SK-N-SH (cell line): Measurements from ENCODE around the gene KLK11. TPM values are rescaled to one million over a fixed set of nuclear protein-coding genes. Genes with fewer than 3 reads are reported as not detected.

Experiments
- CTCF ChIA-PET: fragments of 300-600, 350-600 bp; formaldehyde crosslinking; extraction: SDS; loops from one replicate; lab custom pipeline; 2021; lab: Yijun Ruan, JAX
- POLR2A ChIA-PET: fragments of 350-600 bp; sonication (Branson Sonifier 250); formaldehyde crosslinking; extraction: SDS; loops from one replicate; lab custom pipeline; 2020; ENCODE audit warnings: antibody characterized with exemption, inconsistent platforms; lab: Yijun Ruan, JAX
- DNase-seq: peaks from one replicate; pipeline ENCODE4 v3.0.0; 2012
- H2AFZ ChIP-seq: fragments of 200-600 bp; sonication (generic); 2 replicates; pipeline ENCODE4 v1.8.1; 2016; ENCODE audit warnings: antibody characterized with exemption, mild to moderate bottlenecking, low read depth
- H3F3A ChIP-seq: fragments of 200-600 bp; sonication (generic); replicated peaks from 2 replicates; pipeline ENCODE3; 2016; ENCODE audit warnings: antibody characterized with exemption, mild to moderate bottlenecking; ENCODE audit not compliant: insufficient read depth
- H3K27ac ChIP-seq, 2 experiments: fragments of 200-500 bp in 1 of 2; fragments of 200-600 bp in 1 of 2; sonication (Bioruptor generic) in 1 of 2; sonication (generic), shearing (Covaris generic) in 1 of 2; 2 replicates each; pipeline versions ENCODE4 v1.5.1 to v1.6.1; 2014 to 2016; ENCODE audit warnings: low read depth in 2 of 2, inconsistent platforms in 1 of 2, low read length in 1 of 2, mild to moderate bottlenecking in 1 of 2, mixed read lengths in 1 of 2
- H3K27me3 ChIP-seq: fragments of 200-600 bp; sonication (generic), shearing (Covaris generic); 2 replicates; pipeline ENCODE4 v1.6.1; 2016; ENCODE audit warnings: mixed run types; ENCODE audit not compliant: insufficient read depth
- H3K36me3 ChIP-seq, 2 experiments: fragments of 200-500 bp in 1 of 2; fragments of 200-600 bp in 1 of 2; sonication (Bioruptor generic) in 1 of 2; sonication (generic) in 1 of 2; replicated peaks in 1 of 2; 2 replicates each; pipeline versions ENCODE3 to v1.5.1; 2014 to 2016; ENCODE audit warnings: low read length in 1 of 2, mild to moderate bottlenecking in 1 of 2; ENCODE audit not compliant: insufficient read depth in 2 of 2, control insufficient read depth in 1 of 2
- H3K4me1 ChIP-seq, 2 experiments: fragments of 200-500 bp in 1 of 2; fragments of 200-600 bp in 1 of 2; sonication (Bioruptor generic) in 1 of 2; sonication (generic), shearing (Covaris generic) in 1 of 2; 2 replicates each; pipeline versions ENCODE4 v1.5.1 to v1.6.1; 2014 to 2016; ENCODE audit warnings: low read depth in 1 of 2, low read length in 1 of 2, mixed run types in 1 of 2; ENCODE audit not compliant: insufficient read depth in 2 of 2, control insufficient read depth in 1 of 2
- H3K4me2 ChIP-seq: fragments of 200-600 bp; sonication (generic), shearing (Covaris generic); 2 replicates; pipeline ENCODE4 v1.6.1; 2017; ENCODE audit warnings: mixed run types
- H3K4me3 ChIP-seq, 2 experiments: fragments of 200-500 bp in 1 of 2; fragments of 200-600 bp in 1 of 2; sonication (Bioruptor generic) in 1 of 2; sonication (generic), shearing (Covaris generic) in 1 of 2; 2 replicates each; pipeline versions ENCODE4 v1.5.1 to v1.8.1; 2014 to 2016; ENCODE audit warnings: low read depth in 2 of 2, inconsistent platforms in 1 of 2, low read length in 1 of 2, mild to moderate bottlenecking in 1 of 2, mixed read lengths in 1 of 2, moderate library complexity in 1 of 2
- H3K79me2 ChIP-seq: fragments of 200-600 bp; sonication (generic); 2 replicates; pipeline ENCODE4 v1.8.1; 2017; ENCODE audit warnings: mild to moderate bottlenecking; ENCODE audit not compliant: insufficient read depth
- H3K9ac ChIP-seq: fragments of 200-600 bp; sonication (generic); 2 replicates; pipeline ENCODE4 v1.6.1; 2017; ENCODE audit warnings: mixed run types
- H3K9me2 ChIP-seq: fragments of 200-600 bp; sonication (generic); 2 replicates; pipeline ENCODE4 v1.6.1; 2017; ENCODE audit warnings: mixed run types
- H3K9me3 ChIP-seq: fragments of 200-600 bp; sonication (generic); 2 replicates; pipeline ENCODE4 v1.6.1; 2017; ENCODE audit warnings: mixed run types, mild to moderate bottlenecking, moderate library complexity
- H4K20me1 ChIP-seq: fragments of 200-600 bp; sonication (generic); 2 replicates; pipeline ENCODE4 v1.6.1; 2017; ENCODE audit warnings: mild to moderate bottlenecking, mixed run types; ENCODE audit not compliant: insufficient read depth
- EP300 ChIP-seq, 2 experiments: IDR thresholded peaks; 2 replicates each; pipeline versions ENCODE4 v1.4.0 to v1.6.1; 2012; ENCODE audit warnings: borderline replicate concordance in 1 of 2, low read depth in 1 of 2, low read length in 1 of 2
- FOXJ3 ChIP-seq: sonication (generic); formaldehyde crosslinking; IDR thresholded peaks from 2 replicates; pipeline ENCODE4 v1.5.1; 2020; ENCODE audit warnings: mild to moderate bottlenecking, missing genetic modification reagents
- FOXM1 ChIP-seq: IDR thresholded peaks from 2 replicates; pipeline ENCODE4 v1.4.0; 2012; ENCODE audit warnings: low read depth, mild to moderate bottlenecking
- MEF2A ChIP-seq: IDR thresholded peaks from 2 replicates; pipeline ENCODE4 v1.4.0; 2012; ENCODE audit warnings: low read depth, borderline replicate concordance
- RAD21 ChIP-seq: IDR thresholded peaks from 2 replicates; pipeline ENCODE4 v1.6.1; 2012; ENCODE audit warnings: mild to moderate bottlenecking, low read length
- RCOR1 ChIP-seq: fragments of 150-350 bp; IDR thresholded peaks from 2 replicates; pipeline ENCODE4 v1.6.1; 2017; ENCODE audit warnings: antibody characterized with exemption, low read length
- RXRA ChIP-seq: IDR thresholded peaks from 2 replicates; pipeline ENCODE4 v1.4.0; 2012; ENCODE audit warnings: low read depth, mild to moderate bottlenecking, borderline replicate concordance
- USF1 ChIP-seq: IDR thresholded peaks from 2 replicates; pipeline ENCODE4 v1.4.0; 2012; ENCODE audit warnings: low read depth, borderline replicate concordance
- YY1 ChIP-seq: IDR thresholded peaks from 2 replicates; pipeline ENCODE4 v1.4.0; 2012; ENCODE audit warnings: low read depth, mild to moderate bottlenecking
- ZBTB33 ChIP-seq: IDR thresholded peaks from 2 replicates; pipeline ENCODE4 v1.4.0; 2012; ENCODE audit warnings: low read depth, borderline replicate concordance
- WGBS: methylation state at CpG from one replicate; pipeline ENCODE4 v1.1.6; 2017; ENCODE audit warnings: low lambda C conversion rate; 5-methylcytosine and 5-hydroxymethylcytosine counted together
- polyA plus RNA-seq, 3 experiments: library from polyadenylated mRNA; depleted of rRNA; stranded (reverse); fragments of >200 nt; gene quantifications; 2 replicates each; pipeline ENCODE4 v1.2.3, GENCODE V29; 2012

Gene KLK11
- polyA plus RNA-seq, 1 of the 3 experiments (the other 2 are of a cell fraction), result not detected

DNA sequence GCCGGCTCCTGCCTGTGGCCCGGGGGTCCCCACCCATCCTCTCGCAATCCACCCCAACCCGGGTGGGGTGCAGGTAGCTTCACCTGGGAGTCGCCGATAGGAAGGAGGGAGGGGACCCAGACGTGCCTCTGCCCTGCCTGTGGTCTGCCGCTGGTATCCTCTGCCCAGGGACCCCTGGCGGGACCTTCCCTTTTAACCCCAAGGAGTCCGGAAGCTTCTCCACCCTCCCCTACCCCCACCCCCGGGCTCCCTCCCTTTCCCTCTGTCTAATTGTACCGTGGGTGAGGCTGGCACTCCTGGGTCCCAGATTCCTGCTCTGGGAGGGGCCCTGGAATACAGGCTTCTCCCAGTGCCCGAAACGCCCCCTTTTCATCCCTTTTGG lies 6.9 kb downstream of the KLK11 start, which contains the start of gene KLK10:
Gene KLK10 (minus strand): TSS at position 166 of the 382 bp plus-strand sequence. CDS start 579 bp downstream, outside the sequence.
- Histone ChIP-seq H3K4me1 (no peaks in the 10 kb centered on the region), H3K9me2 (no peaks in the 10 kb centered on the region), H3K9ac (no peak within 1 kb of the TSS), H3F3A (no peaks in the 10 kb centered on the region), H3K4me2 (peak within 1 kb of the TSS; percentile 44; the same call in 1 of the 2 replicates), H3K79me2 (no peaks in the 10 kb centered on the region), H3K9me3 (no peaks in the 10 kb centered on the region), H3K4me3 (no peak within 1 kb of the TSS), H2AFZ (no peak within 1 kb of the TSS), H4K20me1 (no peaks in the 10 kb centered on the region), H3K27ac (no peak within 1 kb of the TSS), H3K36me3 (no peaks in the 10 kb centered on the region), H3K27me3 (peaks cover 76% of the 10 kb centered on the region)
- POLR2A ChIA-PET, result no interaction called here
- CTCF ChIA-PET, result interaction anchor here (1.1 to 6.0 kb wide), 3 partner anchors 76 to 90 kb away, joined by 4 to 30 read pairs (median 9); no protein-coding TSS in a partner anchor
- no peak for DNase-seq
- 2% methylated on average over 11 of the region's 14 CpGs for WGBS
- TF ChIP-seq USF1 (no peak), ZBTB33 (no peak)

GRCh38 chr19:51018745-51019543 lies 7.5 kb downstream of the KLK11 start:
- Histone ChIP-seq H3K4me1 (no peaks in the 10 kb centered on the region), H3K9me3 (no peaks in the 10 kb centered on the region), H3K9ac (no peak overlapping the region), H3F3A (no peaks in the 10 kb centered on the region)
- POLR2A ChIA-PET, result no interaction called here
- no peak for DNase-seq
- TF ChIP-seq FOXM1 (no peak), EP300 (IDR thresholded peaks at IDR 0.05; ENCODE audit: borderline replicate concordance in 1 of 2, low read depth in 1 of 2, low read length in 1 of 2) (no peak), RCOR1 (no peak), ZBTB33 (no peak), MEF2A (no peak), RXRA (no peak), FOXJ3 (CRISPR knock-in tag) (no peak), RAD21 (no peak), YY1 (no peak), USF1 (no peak)
- TF ChIP-seq, all 33 proteins: peak for 0
- CTCF ChIA-PET, result interaction anchor here (1.1 to 6.0 kb wide), 2 partner anchors 76 to 89 kb away, joined by 4 to 30 read pairs; no protein-coding TSS in a partner anchor
- no peaks in the 10 kb centered on the region for H3K36me3 ChIP-seq
- H3K4me3 ChIP-seq, result no peak overlapping the region
- no peaks in the 10 kb centered on the region for H3K9me2 ChIP-seq
- no peak overlapping the region for H3K27ac ChIP-seq
- 3% methylated on average over 33 of the region's 68 CpGs for WGBS
- H3K4me2 ChIP-seq, result peak overlapping the region; percentile 44; the same call in 1 of the 2 replicates
- no peak overlapping the region for H2AFZ ChIP-seq
- H3K79me2 ChIP-seq, result no peaks in the 10 kb centered on the region
- H3K27me3 ChIP-seq, result peaks cover 76% of the 10 kb centered on the region
- H4K20me1 ChIP-seq, result no peaks in the 10 kb centered on the region
